Esophagus (tissue), 2 donors: ENCODE results near the gene ZNF599. TPM values are rescaled to one million over a fixed set of nuclear protein-coding genes. Genes with fewer than 3 reads are reported as not detected.
A peak's percentile ranks its signal among the peaks of the same experiment; 100 is the strongest.

Experiments
- H3K27ac ChIP-seq, 2 donors: one replicate each; pipeline ENCODE4 v1.5.1; 2013; ENCODE audit warnings: low read depth in 2 of 2, mild to moderate bottlenecking in 2 of 2, inconsistent platforms in 1 of 2, low read length in 1 of 2, moderate library complexity in 1 of 2
- H3K27me3 ChIP-seq, 2 donors: one replicate each; pipeline ENCODE4 v1.6.1; 2013; ENCODE audit warnings: low read length in 2 of 2, control low read depth in 1 of 2, mild to moderate bottlenecking in 1 of 2; ENCODE audit not compliant: insufficient read depth in 2 of 2, control insufficient read depth in 1 of 2
- H3K36me3 ChIP-seq, 2 donors: one replicate each; pipeline ENCODE4 v1.6.1; 2013; ENCODE audit warnings: low read length in 1 of 2; ENCODE audit not compliant: control insufficient read depth in 2 of 2, insufficient read depth in 2 of 2
- H3K4me1 ChIP-seq, 2 donors: one replicate each; pipeline ENCODE4 v1.6.1; 2013; ENCODE audit warnings: low read length in 1 of 2; ENCODE audit not compliant: control insufficient read depth in 2 of 2, insufficient read depth in 2 of 2
- H3K4me3 ChIP-seq, 2 donors: one replicate each; pipeline ENCODE4 v1.5.1; 2013; ENCODE audit warnings: low read length in 2 of 2, mild to moderate bottlenecking in 2 of 2, low read depth in 1 of 2, moderate library complexity in 1 of 2
- H3K9me3 ChIP-seq, 2 donors: one replicate each; pipeline ENCODE4 v1.6.1; 2013; ENCODE audit warnings: mild to moderate bottlenecking in 2 of 2, low read depth in 1 of 2, low read length in 1 of 2, moderate library complexity in 1 of 2; ENCODE audit not compliant: control insufficient read depth in 2 of 2, insufficient read depth in 1 of 2
- whole genome bisulfite sequencing, 2 donors: extraction: QIAGEN DNeasy Blood & Tissue Kit; methylation state at CpG; one replicate each; pipeline ENCODE4 v1.1.7; 2013; 5-methylcytosine and 5-hydroxymethylcytosine counted together
- polyA plus RNA-seq, 2 donors: library from polyadenylated mRNA; stranded (reverse); fragments of 200-250 nt; gene quantifications; one replicate each; pipeline ENCODE4 v1.2.3, GENCODE V29; 2013
- donor health status: healthy with polysubstance abuse.
- donor health status: Bipolar disorder and iron deficiency.

ZNF599 gene
- polyA plus RNA-seq, 2 donors, result 2.1 to 2.7 TPM

- 91 to 98% methylated on average over 4 of the region's 4 CpGs for WGBS, 2 donors
- H3K36me3 ChIP-seq, result peaks cover 0 to 2% of the 10 kb centered on the region in 2 donors
Measured at GRCh38 chr19:34757441-34757840, 15.6 kb downstream of the ZNF599 start.

GRCh38 chr19:34744896-34745690, 27.9 kb downstream of the ZNF599 start:
- Histone ChIP-seq H3K27ac (no peak overlapping the region), H3K4me3 (no peak overlapping the region), H3K27me3 (no peaks in the 10 kb centered on the region), H3K4me1 (no peaks in the 10 kb centered on the region), H3K9me3 (peaks cover 2 to 18% of the 10 kb centered on the region in 2 donors), H3K36me3 (peaks cover 0 to 5% of the 10 kb centered on the region in 2 donors)
- WGBS, 2 donors, result 88 to 93% methylated on average over 3 of the region's 3 CpGs

More at GRCh38 chr19:34757441-34757840, 15.6 kb downstream of the ZNF599 start:
- H3K9me3 ChIP-seq, result peaks cover 12 to 32% of the 10 kb centered on the region in 2 donors
- H3K4me1 ChIP-seq, result no peaks in the 10 kb centered on the region
- no peak overlapping the region for H3K27ac ChIP-seq
- H3K27me3 ChIP-seq, result no peaks in the 10 kb centered on the region
- H3K4me3 ChIP-seq, result no peak overlapping the region

GRCh38 chr19:34734537-34735103, 38.4 kb downstream of the ZNF599 start:
- H3K4me3 ChIP-seq, result peak overlapping the region; percentile 77 to 80
- H3K27ac ChIP-seq, result peak overlapping the region; percentile 93 to 95
- H3K4me1 ChIP-seq, result peaks cover 4 to 16% of the 10 kb centered on the region in 2 donors
- H3K27me3 ChIP-seq, result no peaks in the 10 kb centered on the region
- H3K9me3 ChIP-seq, result peaks cover 0 to 10% of the 10 kb centered on the region in 2 donors
- 15 to 16% methylated on average over 16 of the region's 16 CpGs for WGBS, 2 donors
- peaks cover 0 to 10% of the 10 kb centered on the region in 2 donors for H3K36me3 ChIP-seq

GRCh38 chr19:34733746-34734536, 39.1 kb downstream of the ZNF599 start, which contains the start of gene ZNF181:
TSS of gene ZNF181 (plus strand) at chr19:34734243. CDS start at chr19:34735038, 795 bp downstream.
- WGBS, 2 donors, result 0% methylated on average over 67 of the region's 67 CpGs
- Histone ChIP-seq H3K36me3 (peaks cover 0 to 7% of the 10 kb centered on the region in 2 donors), H3K4me1 (peaks cover 4 to 16% of the 10 kb centered on the region in 2 donors), H3K9me3 (peaks cover 0 to 6% of the 10 kb centered on the region in 2 donors), H3K4me3 (peak within 1 kb of the TSS; percentile 77 to 80), H3K27ac (peak within 1 kb of the TSS; percentile 93 to 95), H3K27me3 (no peaks in the 10 kb centered on the region)

- WGBS, 2 donors, result 2% methylated on average over 13 of the region's 13 CpGs
Measured at GRCh38 chr19:34733266-34733745, 39.7 kb downstream of the ZNF599 start.

GRCh38 chr19:34732612-34733211, 40.3 kb downstream of the ZNF599 start:
- Histone ChIP-seq H3K27ac (peak overlapping the region; percentile 27 to 93), H3K4me3 (peak overlapping the region; percentile 0 to 80), H3K27me3 (no peaks in the 10 kb centered on the region), H3K36me3 (peaks cover 0 to 6% of the 10 kb centered on the region in 2 donors), H3K9me3 (peaks cover 0 to 5% of the 10 kb centered on the region in 2 donors), H3K4me1 (peaks cover 4 to 16% of the 10 kb centered on the region in 2 donors)
- 42% methylated on average over 15 of the region's 15 CpGs for WGBS, 2 donors

More at GRCh38 chr19:34733266-34733745, 39.7 kb downstream of the ZNF599 start:
- H3K9me3 ChIP-seq, result peaks cover 0 to 6% of the 10 kb centered on the region in 2 donors
- peak overlapping the region; percentile 77 to 80 for H3K4me3 ChIP-seq
- peak overlapping the region; percentile 93 to 95 for H3K27ac ChIP-seq
- H3K4me1 ChIP-seq, result peaks cover 4 to 16% of the 10 kb centered on the region in 2 donors
- H3K36me3 ChIP-seq, result peaks cover 0 to 7% of the 10 kb centered on the region in 2 donors
- no peaks in the 10 kb centered on the region for H3K27me3 ChIP-seq

GRCh38 chr19:34731964-34732363, 41.1 kb downstream of the ZNF599 start:
- H3K27ac ChIP-seq, result no peak overlapping the region
- no peaks in the 10 kb centered on the region for H3K27me3 ChIP-seq
- H3K4me1 ChIP-seq, result peaks cover 4 to 16% of the 10 kb centered on the region in 2 donors
- H3K36me3 ChIP-seq, result peaks cover 0 to 4% of the 10 kb centered on the region in 2 donors
- WGBS, 2 donors, result 87 to 88% methylated on average over 7 of the region's 7 CpGs
- peaks cover 0 to 3% of the 10 kb centered on the region in 2 donors for H3K9me3 ChIP-seq
- H3K4me3 ChIP-seq, result no peak overlapping the region

GRCh38 chr19:34731019-34731829, 41.8 kb downstream of the ZNF599 start:
- Histone ChIP-seq H3K27me3 (no peaks in the 10 kb centered on the region), H3K4me1 (peaks cover 4 to 16% of the 10 kb centered on the region in 2 donors), H3K4me3 (no peak overlapping the region), H3K27ac (no peak overlapping the region), H3K9me3 (peaks cover 0 to 3% of the 10 kb centered on the region in 2 donors), H3K36me3 (peaks cover 0 to 4% of the 10 kb centered on the region in 2 donors)
- WGBS, 2 donors, result 85 to 86% methylated on average over 10 to 11 of the region's 11 CpGs
